ENCODE measurements around the gene CLEC4M.

Gene CLEC4M

GRCh38 chr19:7783991-7784423, 21.0 kb downstream of the CLEC4M start:
- Histone ChIP-seq H3K4me3 (peak overlapping the region in 1 of 10 experiments; percentile 29; a peak in 1 of 20 replicates), H3K36me3 (no peaks in the 10 kb centered on the region), H3K9me3 (replicated peaks in 1 of 11) (peaks cover 6 to 29% (median 10%) of the 10 kb centered on the region in 11 experiments; a peak in 17 of 22 replicates), H3K27ac (peak overlapping the region in 5 of 11 experiments; percentile 10 to 62 (median 35); a peak in 9 of 22 replicates), H3K4me2 (peak overlapping the region in 8 of 11 experiments; percentile 2 to 89 (median 80); a peak in 12 of 22 replicates), H3K27me3 (peaks cover 23 to 41% (median 28%) of the 10 kb centered on the region in 11 experiments), H3K9ac (peak overlapping the region in 4 of 11 experiments; percentile 26 to 28 (median 26); a peak in 4 of 22 replicates), H4K20me1 (no peaks in the 10 kb centered on the region; a peak in 1 of 22 replicates), H3K4me1 (peaks cover 0 to 72% (median 21%) of the 10 kb centered on the region in 10 experiments; a peak in 16 of 20 replicates)
- TF ChIP-seq Cebpa-rat (IDR thresholded peaks at IDR 0.05), result peak; percentile 38 to 90 (median 68); a peak in 16 of 22 replicates

- Histone ChIP-seq H3K4me1 (peaks cover 0 to 69% (median 17%) of the 10 kb centered on the region in 10 experiments; a peak in 16 of 20 replicates), H3K36me3 (no peaks in the 10 kb centered on the region), H3K4me2 (peak overlapping the region in 5 of 11 experiments; percentile 79 to 89 (median 85); a peak in 9 of 22 replicates), H3K9me3 (replicated peaks in 1 of 11) (peaks cover 6 to 25% (median 10%) of the 10 kb centered on the region in 11 experiments; a peak in 17 of 22 replicates), H3K27me3 (peaks cover 31 to 50% (median 36%) of the 10 kb centered on the region in 11 experiments), H3K27ac (peak overlapping the region in 1 of 11 experiments; percentile 26; a peak in 1 of 22 replicates), H4K20me1 (no peaks in the 10 kb centered on the region; a peak in 1 of 22 replicates), H3K9ac (no peak overlapping the region), H3K4me3 (no peak overlapping the region)
- no peak for TF ChIP-seq Cebpa-rat (IDR thresholded peaks at IDR 0.05)
Measured at GRCh38 chr19:7784856-7785255, 21.8 kb downstream of the CLEC4M start.

DNA sequence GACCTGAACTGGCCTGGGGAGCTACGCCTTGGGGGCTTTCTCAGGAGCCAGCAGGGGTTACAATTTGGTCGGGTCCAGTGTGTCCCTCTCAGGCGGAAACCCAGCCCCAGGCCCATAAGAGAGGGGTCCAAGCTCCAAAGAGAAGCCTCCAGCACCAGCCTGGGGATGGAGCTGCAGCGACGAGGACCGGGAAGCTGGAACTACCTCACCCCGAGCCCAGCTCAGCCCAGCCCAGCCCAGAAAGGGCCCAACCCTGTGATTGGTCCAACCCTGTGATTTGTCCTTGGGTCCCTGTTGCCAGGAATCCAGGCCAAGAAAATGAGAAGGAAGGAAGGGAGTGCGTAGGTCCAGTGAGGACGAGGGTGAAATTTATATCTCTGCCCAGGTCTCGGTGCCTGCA, 24.1 kb downstream of the CLEC4M start:
- H3K4me2 ChIP-seq, result peak overlapping the region in 3 of 11 experiments; percentile 23 to 44 (median 40); a peak in 4 of 22 replicates
- no peak for TF ChIP-seq Cebpa-rat (IDR thresholded peaks at IDR 0.05)
- peaks cover 1 to 46% (median 18%) of the 10 kb centered on the region in 10 experiments; a peak in 17 of 20 replicates for H3K4me1 ChIP-seq
- H3K4me3 ChIP-seq, result no peak overlapping the region
- no peaks in the 10 kb centered on the region; a peak in 1 of 22 replicates for H4K20me1 ChIP-seq
- H3K27me3 ChIP-seq, result peaks cover 36 to 58% (median 47%) of the 10 kb centered on the region in 11 experiments
- peaks cover 6 to 23% (median 10%) of the 10 kb centered on the region in 11 experiments; a peak in 17 of 22 replicates for H3K9me3 ChIP-seq (replicated peaks in 1 of 11)
- no peaks in the 10 kb centered on the region for H3K36me3 ChIP-seq
- no peak overlapping the region for H3K27ac ChIP-seq
- H3K9ac ChIP-seq, result no peak overlapping the region

- Histone ChIP-seq H3K4me3 (no peak overlapping the region), H4K20me1 (no peaks in the 10 kb centered on the region; a peak in 1 of 22 replicates), H3K9me3 (replicated peaks in 1 of 11) (peaks cover 6 to 26% (median 12%) of the 10 kb centered on the region in 11 experiments; a peak in 18 of 22 replicates), H3K4me2 (peak overlapping the region in 3 of 11 experiments; percentile 23 to 44 (median 40); a peak in 4 of 22 replicates), H3K36me3 (no peaks in the 10 kb centered on the region), H3K27me3 (peaks cover 36 to 58% (median 47%) of the 10 kb centered on the region in 11 experiments), H3K27ac (no peak overlapping the region), H3K9ac (no peak overlapping the region), H3K4me1 (peaks cover 7 to 40% (median 19%) of the 10 kb centered on the region in 10 experiments; a peak in 18 of 20 replicates)
- TF ChIP-seq Cebpa-rat (IDR thresholded peaks at IDR 0.05), result no peak
Measured at GRCh38 chr19:7787602-7788177, 24.6 kb downstream of the CLEC4M start.

DNA sequence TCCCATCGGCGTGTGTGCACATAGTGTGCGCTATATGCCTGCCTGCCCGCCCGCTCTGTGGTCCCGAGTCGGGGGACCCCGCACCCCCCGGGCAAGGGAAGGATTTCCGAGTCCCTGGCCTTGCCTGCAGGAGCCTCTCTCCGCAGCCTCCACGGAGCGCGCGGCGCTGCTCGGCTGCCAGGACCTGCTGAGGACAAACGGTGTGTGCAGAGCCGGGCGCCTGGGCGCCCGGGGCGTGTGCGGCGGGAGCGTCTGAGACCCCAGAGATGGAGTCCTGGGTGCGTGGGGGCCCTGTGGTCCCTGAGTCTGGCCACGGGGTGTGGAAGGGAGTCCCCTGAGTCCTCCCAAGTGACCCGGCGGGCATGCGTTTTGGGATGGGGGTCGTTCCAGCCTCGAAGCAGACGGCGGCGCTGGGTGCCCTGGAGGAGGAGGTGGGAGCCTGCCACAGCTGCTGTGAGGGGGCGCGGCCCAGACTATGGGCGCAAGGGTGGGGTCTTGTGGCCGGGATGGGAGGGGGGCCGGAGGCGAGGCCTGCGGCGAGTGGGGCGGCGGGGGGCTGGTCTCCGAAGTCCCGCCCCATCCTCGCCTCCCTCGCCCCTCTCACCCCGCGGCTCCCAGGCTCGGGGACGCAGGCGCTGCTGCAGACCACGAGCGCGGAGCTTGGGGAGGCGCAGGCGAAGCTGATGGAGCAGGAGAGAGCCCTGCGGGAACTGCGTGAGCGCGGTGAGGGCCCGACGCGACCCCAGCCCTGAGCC, 25.3 kb downstream of the CLEC4M start:
- Histone ChIP-seq H3K9ac (no peak overlapping the region), H3K4me3 (no peak overlapping the region), H3K4me2 (peak overlapping the region in 4 of 11 experiments; percentile 30 to 47 (median 36); a peak in 4 of 22 replicates), H3K9me3 (replicated peaks in 1 of 11) (peaks cover 6 to 33% (median 15%) of the 10 kb centered on the region in 11 experiments; a peak in 20 of 22 replicates), H4K20me1 (no peaks in the 10 kb centered on the region; a peak in 1 of 22 replicates), H3K4me1 (peaks cover 8 to 34% (median 17%) of the 10 kb centered on the region in 10 experiments; a peak in 18 of 20 replicates), H3K27me3 (peaks cover 36 to 57% (median 47%) of the 10 kb centered on the region in 11 experiments), H3K27ac (no peak overlapping the region), H3K36me3 (no peaks in the 10 kb centered on the region)
- no peak for TF ChIP-seq Cebpa-rat (IDR thresholded peaks at IDR 0.05)

DNA sequence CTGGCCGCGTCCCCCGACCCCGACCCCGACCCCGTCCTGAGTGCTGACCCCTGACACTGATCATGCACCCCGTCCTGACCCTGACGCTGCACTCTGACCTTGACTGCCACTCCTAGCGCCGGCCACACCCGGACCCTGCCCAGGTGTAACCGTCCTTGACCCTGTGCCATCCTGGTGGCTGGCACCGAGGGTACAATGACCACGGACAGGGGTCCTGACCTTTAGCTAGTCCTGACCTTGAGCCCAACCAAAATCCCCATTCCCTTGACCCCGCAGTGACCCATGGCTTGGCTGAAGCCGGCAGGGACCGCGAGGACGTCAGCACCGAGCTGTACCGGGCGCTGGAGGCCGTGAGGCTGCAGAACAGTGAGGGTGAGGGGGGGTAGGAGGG, 25.9 kb downstream of the CLEC4M start:
- no peak overlapping the region for H3K27ac ChIP-seq
- peaks cover 8 to 28% (median 14%) of the 10 kb centered on the region in 10 experiments; a peak in 18 of 20 replicates for H3K4me1 ChIP-seq

GRCh38 chr19:7789447-7789846, 26.4 kb downstream of the CLEC4M start:
- no peak overlapping the region for H3K9ac ChIP-seq
- H3K4me3 ChIP-seq, result peak overlapping the region in 1 of 10 experiments; percentile 24; a peak in 1 of 20 replicates
- no peaks in the 10 kb centered on the region for H3K36me3 ChIP-seq
- peaks cover 6 to 43% (median 23%) of the 10 kb centered on the region in 11 experiments; a peak in 20 of 22 replicates for H3K9me3 ChIP-seq (replicated peaks in 1 of 11)
- H3K27ac ChIP-seq, result no peak overlapping the region
- peaks cover 2 to 23% (median 11%) of the 10 kb centered on the region in 10 experiments; a peak in 14 of 20 replicates for H3K4me1 ChIP-seq
- no peaks in the 10 kb centered on the region; a peak in 1 of 22 replicates for H4K20me1 ChIP-seq
- peak overlapping the region in 10 of 11 experiments; percentile 7 to 47 (median 31); a peak in 13 of 22 replicates for H3K4me2 ChIP-seq
- peaks cover 36 to 49% (median 45%) of the 10 kb centered on the region in 11 experiments for H3K27me3 ChIP-seq
- TF ChIP-seq Cebpa-rat (IDR thresholded peaks at IDR 0.05), result no peak

More for the DNA sequence above, 25.9 kb downstream of the CLEC4M start:
- Histone ChIP-seq H3K36me3 (no peaks in the 10 kb centered on the region), H3K9me3 (replicated peaks in 1 of 11) (peaks cover 6 to 39% (median 20%) of the 10 kb centered on the region in 11 experiments; a peak in 20 of 22 replicates), H3K4me3 (peak overlapping the region in 1 of 10 experiments; percentile 24; a peak in 1 of 20 replicates), H4K20me1 (no peaks in the 10 kb centered on the region; a peak in 1 of 22 replicates), H3K4me2 (peak overlapping the region in 10 of 11 experiments; percentile 7 to 47 (median 31); a peak in 13 of 22 replicates), H3K27me3 (peaks cover 36 to 52% (median 47%) of the 10 kb centered on the region in 11 experiments), H3K9ac (no peak overlapping the region)
- no peak for TF ChIP-seq Cebpa-rat (IDR thresholded peaks at IDR 0.05)

DNA sequence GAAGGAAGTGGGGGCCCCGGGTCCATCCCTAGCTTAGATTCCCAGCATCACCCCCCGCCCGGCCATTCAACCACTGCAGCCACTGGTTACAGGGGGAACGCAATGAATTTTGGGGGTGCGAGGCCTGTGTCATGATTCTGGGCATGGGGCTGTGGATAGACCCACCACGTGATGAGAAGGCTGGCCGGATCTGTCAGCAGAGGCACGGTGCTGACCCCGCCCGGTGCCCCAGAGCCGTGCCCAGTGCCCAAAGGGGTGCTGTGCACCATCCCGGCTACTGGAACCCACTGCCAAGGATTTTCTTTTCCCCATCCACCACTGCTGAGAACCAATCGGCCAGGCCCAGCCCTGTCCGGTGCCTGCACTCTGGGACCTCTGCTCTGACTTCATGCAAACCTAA, 27.4 kb downstream of the CLEC4M start:
- no peak for TF ChIP-seq Cebpa-rat (IDR thresholded peaks at IDR 0.05)

More for the DNA sequence above, 27.4 kb downstream of the CLEC4M start:
- H3K4me1 ChIP-seq, result peaks cover 0 to 17% (median 11%) of the 10 kb centered on the region in 10 experiments; a peak in 13 of 20 replicates
- H3K27me3 ChIP-seq, result peaks cover 36 to 49% (median 45%) of the 10 kb centered on the region in 11 experiments
- no peak overlapping the region for H3K4me3 ChIP-seq
- no peak overlapping the region for H3K27ac ChIP-seq
- no peak overlapping the region for H3K4me2 ChIP-seq
- peaks cover 0 to 35% (median 14%) of the 10 kb centered on the region in 11 experiments; a peak in 17 of 22 replicates for H3K9me3 ChIP-seq (replicated peaks in 1 of 11)
- H3K9ac ChIP-seq, result no peak overlapping the region
- no peaks in the 10 kb centered on the region; a peak in 1 of 22 replicates for H4K20me1 ChIP-seq
- no peaks in the 10 kb centered on the region for H3K36me3 ChIP-seq
